MG63 (cell line): ENCODE measurements around the gene POMT2. TPM values are rescaled to one million over a fixed set of nuclear protein-coding genes. Genes with fewer than 3 reads are reported as not detected.
"Not testable (repeated sequence)": the region's sequence is repeated elsewhere in the genome, so short reads cannot be mapped to it uniquely, and the experiment has no call there.

Experiments used
- DNase-seq: peaks from one replicate; pipeline ENCODE4 v3.0.0-alpha.2; 2020
- H3K27me3 ChIP-seq: fragments of 250-450 bp; sonication (Bioruptor Pico); 2 replicates; pipeline ENCODE4 v1.5.1; 2020; ENCODE audit warnings: mild to moderate bottlenecking, moderate library complexity
- H3K36me3 ChIP-seq: fragments of 250-450 bp; sonication (Bioruptor Pico); 2 replicates; pipeline ENCODE4 v1.5.1; 2020; ENCODE audit warnings: mild to moderate bottlenecking, moderate library complexity
- H3K4me3 ChIP-seq: fragments of 250-450 bp; sonication (Bioruptor Pico); 2 replicates; pipeline ENCODE4 v1.5.1; 2020; ENCODE audit warnings: mild to moderate bottlenecking, moderate library complexity
- H3K9me3 ChIP-seq: fragments of 250-450 bp; sonication (Bioruptor Pico); 2 replicates; pipeline ENCODE4 v1.5.1; 2020; ENCODE audit warnings: mild to moderate bottlenecking, moderate library complexity
- total RNA-seq: library from RNA; depleted of rRNA; stranded (reverse); fragments of >200 nt; shearing (Covaris generic); gene quantifications from 2 replicates; pipeline ENCODE4 v1.2.3, GENCODE V29; 2014; ENCODE audit warnings: low replicate concordance

The POMT2 gene
- total RNA-seq, 1 experiment from 2014 or later, result 11.5 TPM

- H3K27me3 ChIP-seq, result no peaks in the 10 kb centered on the region
Measured at GRCh38 chr14:77335576-77335975, 14.9 kb upstream of the POMT2 start.

GRCh38 chr14:77329872-77330271, 9.2 kb upstream of the POMT2 start:
- H3K27me3 ChIP-seq, result no peaks in the 10 kb centered on the region
- H3K4me3 ChIP-seq, result no peak overlapping the region
- H3K9me3 ChIP-seq, result no peaks in the 10 kb centered on the region
- no peak for DNase-seq
- no peaks in the 10 kb centered on the region for H3K36me3 ChIP-seq

More at GRCh38 chr14:77335576-77335975, 14.9 kb upstream of the POMT2 start:
- H3K4me3 ChIP-seq, result no peak overlapping the region
- no peaks in the 10 kb centered on the region for H3K9me3 ChIP-seq
- H3K36me3 ChIP-seq, result no peaks in the 10 kb centered on the region
- no peak for DNase-seq

GRCh38 chr14:77327111-77327510, 6.4 kb upstream of the POMT2 start:
- DNase-seq, result no peak
- no peak overlapping the region for H3K4me3 ChIP-seq
- no peaks in the 10 kb centered on the region for H3K9me3 ChIP-seq

GRCh38 chr14:77325746-77326094, 5.0 kb upstream of the POMT2 start:
- H3K36me3 ChIP-seq, result no peaks in the 10 kb centered on the region
- no peak for DNase-seq
- no peaks in the 10 kb centered on the region for H3K9me3 ChIP-seq

More at GRCh38 chr14:77327111-77327510, 6.4 kb upstream of the POMT2 start:
- Histone ChIP-seq H3K27me3 (no peaks in the 10 kb centered on the region), H3K36me3 (no peaks in the 10 kb centered on the region)

GRCh38 chr14:77324816-77325745, 4.4 kb upstream of the POMT2 start:
- no peak for DNase-seq
- no peaks in the 10 kb centered on the region for H3K9me3 ChIP-seq
- H3K4me3 ChIP-seq, result no peak overlapping the region

More at GRCh38 chr14:77325746-77326094, 5.0 kb upstream of the POMT2 start:
- H3K27me3 ChIP-seq, result no peaks in the 10 kb centered on the region
- no peak overlapping the region for H3K4me3 ChIP-seq

DNA sequence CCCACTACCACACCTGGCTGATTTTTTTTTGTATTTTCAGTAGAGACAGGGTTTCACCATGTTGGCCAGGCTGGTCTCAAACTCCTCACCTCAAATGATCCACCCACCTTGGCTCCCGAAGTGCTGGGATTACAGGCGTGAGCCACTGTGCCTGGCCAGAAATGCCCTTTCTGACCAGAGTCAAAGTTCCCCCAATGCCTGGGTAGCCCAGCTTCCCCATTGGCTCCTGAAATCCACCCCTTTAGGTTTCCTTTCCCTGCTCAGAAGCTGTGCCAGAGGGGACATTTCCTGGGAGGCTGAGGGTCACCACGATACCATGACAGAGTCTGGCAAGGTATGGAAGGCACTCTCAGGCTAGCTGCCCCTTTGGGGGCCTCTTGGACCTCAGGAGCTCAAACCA, 3.6 kb upstream of the POMT2 start:
- no peaks in the 10 kb centered on the region for H3K36me3 ChIP-seq

More at GRCh38 chr14:77324816-77325745, 4.4 kb upstream of the POMT2 start:
- Histone ChIP-seq H3K36me3 (no peaks in the 10 kb centered on the region), H3K27me3 (no peaks in the 10 kb centered on the region)

DNA sequence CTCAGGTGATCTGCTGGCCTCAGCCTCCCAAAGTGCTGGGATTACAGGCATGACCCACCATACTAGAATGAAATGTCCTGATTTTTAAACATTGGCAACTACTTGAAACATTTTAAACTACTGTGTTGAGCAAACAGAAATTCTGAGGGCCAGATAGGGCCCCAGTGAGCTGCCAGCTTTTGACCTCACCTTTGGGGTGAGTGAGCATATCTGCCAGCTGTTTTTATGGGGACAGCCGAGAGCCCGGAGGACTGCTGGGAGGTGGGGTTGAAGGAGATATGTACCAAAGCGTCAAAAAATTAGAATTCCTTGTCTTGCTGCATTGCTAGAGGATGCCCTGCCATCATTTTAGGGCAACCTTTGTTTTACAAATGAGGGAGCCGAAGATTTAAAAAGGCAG, 2.9 kb upstream of the POMT2 start:
- DNase-seq, result no peak
- Histone ChIP-seq H3K36me3 (no peaks in the 10 kb centered on the region), H3K4me3 (no peak overlapping the region), H3K27me3 (no peaks in the 10 kb centered on the region), H3K9me3 (no peaks in the 10 kb centered on the region)

More for the DNA sequence above, 3.6 kb upstream of the POMT2 start:
- no peaks in the 10 kb centered on the region for H3K9me3 ChIP-seq
- no peaks in the 10 kb centered on the region for H3K27me3 ChIP-seq
- DNase-seq, result no peak
- H3K4me3 ChIP-seq, result no peak overlapping the region

DNA sequence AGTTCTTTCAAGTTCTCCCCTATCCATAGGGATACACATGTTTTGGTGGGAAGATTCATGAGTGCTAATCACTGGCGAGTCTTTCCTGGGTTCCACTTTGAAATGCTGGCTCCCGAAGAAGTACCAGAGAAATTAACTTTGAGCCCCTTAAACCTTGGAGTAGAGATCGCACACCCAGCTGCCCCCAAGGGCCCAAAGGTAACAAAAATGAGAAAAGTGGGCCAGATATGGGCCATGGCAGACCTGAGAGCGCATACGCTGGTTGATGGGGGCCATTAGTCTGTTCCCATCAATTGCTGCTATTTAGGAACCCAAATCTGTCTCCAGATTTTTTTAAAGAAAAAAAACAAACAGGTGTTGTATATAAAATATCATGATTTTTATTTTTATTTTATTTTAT, 2.3 kb upstream of the POMT2 start:
- DNase-seq, result no peak
- Histone ChIP-seq H3K36me3 (no peaks in the 10 kb centered on the region), H3K27me3 (no peaks in the 10 kb centered on the region), H3K4me3 (no peak overlapping the region), H3K9me3 (no peaks in the 10 kb centered on the region)

DNA sequence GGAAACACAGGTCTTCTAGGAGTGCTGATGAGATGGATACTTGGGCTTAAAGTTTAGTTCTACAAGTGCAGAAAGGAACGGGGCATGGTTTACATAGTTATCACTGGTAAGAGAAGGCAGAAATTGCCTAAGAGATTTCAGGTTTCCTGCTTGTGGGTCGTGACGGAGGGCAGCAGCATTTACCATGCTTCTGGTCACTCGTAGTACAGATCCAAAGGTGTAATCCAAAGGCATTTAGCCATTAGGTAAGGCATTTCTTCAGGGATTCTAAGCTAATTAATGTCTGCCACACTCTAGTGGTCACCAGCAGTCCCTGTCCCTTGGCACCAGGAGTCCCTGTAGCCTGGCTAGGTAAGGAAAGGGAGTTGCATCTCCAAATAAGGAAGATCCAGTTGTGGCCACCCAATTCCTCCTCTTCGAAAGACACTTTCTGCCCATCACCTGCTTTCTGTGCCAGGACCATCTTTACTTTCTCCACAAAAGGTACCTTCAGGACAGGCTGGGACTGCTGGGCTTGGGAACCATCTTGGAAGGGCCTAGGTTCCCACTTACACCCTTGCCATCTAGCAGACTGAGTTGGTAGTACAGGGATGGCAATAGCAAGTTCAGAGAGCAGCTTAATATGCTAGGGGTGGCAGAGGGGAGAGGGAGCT, 1.7 kb upstream of the POMT2 start:
- no peaks in the 10 kb centered on the region for H3K9me3 ChIP-seq
- no peaks in the 10 kb centered on the region for H3K36me3 ChIP-seq
- H3K27me3 ChIP-seq, result no peaks in the 10 kb centered on the region
- peak overlapping the region; percentile 88 for H3K4me3 ChIP-seq
- no peak for DNase-seq

DNA sequence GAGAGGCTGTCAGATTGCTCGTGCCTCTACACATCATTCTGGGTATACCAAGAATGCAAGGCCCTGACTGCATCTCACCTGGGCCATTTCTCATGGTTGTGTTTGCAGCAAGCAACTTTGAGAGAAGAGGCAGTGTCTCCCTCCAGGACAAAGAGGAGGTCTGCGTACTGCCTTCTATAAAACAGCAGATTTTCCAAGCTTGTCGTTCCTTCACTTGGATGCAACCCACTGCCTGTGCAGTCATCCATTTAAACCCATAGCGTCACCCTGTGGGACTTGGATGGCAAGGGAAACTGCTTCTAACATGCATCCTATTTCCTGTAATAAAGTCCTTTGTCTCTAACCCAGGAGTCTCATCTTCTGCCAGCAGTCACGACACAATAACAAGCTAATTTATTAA, 1.3 kb downstream of the POMT2 start:
- peak overlapping the region; percentile 88 for H3K4me3 ChIP-seq
- no peaks in the 10 kb centered on the region for H3K27me3 ChIP-seq

DNA sequence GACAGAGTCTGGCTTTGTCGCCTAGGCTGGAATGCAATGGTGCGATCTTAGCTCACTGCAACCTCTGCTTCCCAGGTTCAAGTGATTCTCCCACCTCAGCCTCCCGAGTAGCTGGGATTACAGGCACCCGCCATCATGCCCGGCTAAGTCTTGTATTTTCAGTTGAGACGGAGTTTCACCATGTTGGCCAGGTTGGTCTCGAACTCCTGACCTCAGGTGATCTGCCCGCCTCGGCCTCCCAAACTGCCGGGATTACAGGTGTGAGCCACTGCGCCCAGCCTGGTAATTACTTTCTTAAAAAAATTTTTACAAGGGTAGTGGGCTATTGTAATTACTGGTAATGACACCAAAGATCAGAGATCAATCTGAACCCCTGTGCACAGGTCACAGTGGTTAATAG, 1.9 kb downstream of the POMT2 start:
- H3K9me3 ChIP-seq, H3K36me3 ChIP-seq, H3K4me3 ChIP-seq, DNase-seq, H3K27me3 ChIP-seq: not testable (repeated sequence)

More for the DNA sequence above, 1.3 kb downstream of the POMT2 start:
- Histone ChIP-seq H3K9me3 (no peaks in the 10 kb centered on the region), H3K36me3 (no peaks in the 10 kb centered on the region)
- DNase-seq, result no peak

GRCh38 chr14:77318006-77318553, 2.6 kb downstream of the POMT2 start:
- Histone ChIP-seq H3K27me3 (no peaks in the 10 kb centered on the region), H3K4me3 (no peak overlapping the region), H3K9me3 (no peaks in the 10 kb centered on the region), H3K36me3 (no peaks in the 10 kb centered on the region)
- no peak for DNase-seq

DNA sequence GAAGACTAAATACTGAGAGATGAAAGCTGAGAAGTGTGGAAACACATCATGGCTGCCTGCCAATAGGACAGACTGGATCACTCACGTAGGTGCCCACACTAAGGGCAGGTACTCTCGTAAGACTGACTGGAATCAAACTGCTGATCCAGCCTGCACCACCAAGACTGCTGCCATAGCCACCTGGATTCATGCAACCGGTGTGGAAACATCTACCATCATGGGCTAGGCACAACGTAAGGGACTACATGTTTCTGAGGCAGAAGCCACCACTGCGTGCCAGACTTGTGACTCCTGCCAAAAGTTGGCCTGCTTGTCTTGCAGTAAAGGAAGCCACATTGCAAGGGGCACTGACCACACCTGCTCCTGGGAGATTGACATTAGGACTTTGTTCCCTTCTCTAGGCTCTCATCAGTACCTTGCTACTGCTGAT, 3.8 kb downstream of the POMT2 start:
- Histone ChIP-seq H3K36me3 (no peaks in the 10 kb centered on the region), H3K4me3 (no peak overlapping the region), H3K9me3 (no peaks in the 10 kb centered on the region), H3K27me3 (no peaks in the 10 kb centered on the region)
- no peak for DNase-seq

DNA sequence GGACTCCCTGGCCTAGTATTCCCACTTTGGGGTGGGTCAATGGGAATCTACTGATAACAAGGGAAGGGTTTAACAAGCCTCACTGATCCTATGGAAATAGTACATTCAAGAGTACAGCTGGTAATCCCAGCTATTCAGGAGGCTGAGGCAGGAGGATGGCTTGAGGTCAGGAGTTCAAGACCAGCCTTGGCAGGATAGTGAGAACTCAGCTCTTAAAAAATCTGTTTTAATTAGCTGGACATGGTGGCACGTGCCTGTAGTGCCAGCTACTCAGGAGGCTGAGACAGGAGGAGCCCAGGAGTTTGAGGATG, 4.5 kb downstream of the POMT2 start:
- Histone ChIP-seq H3K27me3 (no peaks in the 10 kb centered on the region), H3K9me3 (no peaks in the 10 kb centered on the region), H3K4me3 (no peak overlapping the region), H3K36me3 (no peaks in the 10 kb centered on the region)
- no peak for DNase-seq

DNA sequence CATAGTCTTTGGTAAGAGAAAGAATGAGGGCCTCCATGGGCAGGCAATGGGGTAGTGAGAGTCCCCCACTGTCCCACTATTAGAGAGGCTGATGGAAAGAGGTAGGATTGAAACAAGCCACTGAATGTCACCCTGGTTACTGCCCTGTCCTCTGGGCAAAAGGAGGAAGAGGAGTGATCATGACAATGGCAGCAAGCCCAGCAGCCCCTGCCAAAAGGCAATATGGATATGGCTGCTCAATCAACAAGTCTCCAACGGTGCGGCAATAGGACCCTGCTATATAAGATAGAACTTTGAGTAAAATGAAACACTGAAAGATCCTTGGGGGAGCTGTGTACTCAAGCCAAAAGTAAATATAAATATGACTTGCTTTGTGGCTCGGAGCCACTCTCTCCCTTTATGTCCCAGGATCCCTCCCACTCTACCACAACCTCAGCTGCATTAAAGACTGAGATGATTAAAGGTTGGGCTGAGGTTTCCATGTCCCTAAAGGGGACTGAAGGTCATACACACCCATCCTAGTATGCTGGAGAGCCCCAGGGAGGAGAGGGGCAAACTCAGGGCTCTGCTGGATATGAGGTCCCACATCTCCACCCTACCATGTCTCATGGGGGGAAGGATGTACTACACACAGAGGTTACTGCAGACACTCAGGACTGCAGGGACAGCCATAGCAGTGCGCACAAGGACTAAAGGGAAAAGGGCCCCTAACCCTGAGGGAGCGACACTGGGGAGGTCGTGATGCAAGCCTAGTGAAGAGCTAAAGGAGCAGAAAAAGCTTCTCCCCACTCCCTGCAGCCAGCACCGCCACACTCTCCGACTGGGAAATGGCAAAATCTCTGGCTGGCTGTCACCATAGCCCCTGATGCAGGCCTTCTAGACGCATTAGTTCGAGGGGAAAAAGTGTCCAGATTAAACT, 5.9 kb downstream of the POMT2 start:
- Histone ChIP-seq H3K4me3 (no peak overlapping the region), H3K27me3 (no peaks in the 10 kb centered on the region), H3K9me3 (no peaks in the 10 kb centered on the region), H3K36me3 (no peaks in the 10 kb centered on the region)
- DNase-seq, result no peak

DNA sequence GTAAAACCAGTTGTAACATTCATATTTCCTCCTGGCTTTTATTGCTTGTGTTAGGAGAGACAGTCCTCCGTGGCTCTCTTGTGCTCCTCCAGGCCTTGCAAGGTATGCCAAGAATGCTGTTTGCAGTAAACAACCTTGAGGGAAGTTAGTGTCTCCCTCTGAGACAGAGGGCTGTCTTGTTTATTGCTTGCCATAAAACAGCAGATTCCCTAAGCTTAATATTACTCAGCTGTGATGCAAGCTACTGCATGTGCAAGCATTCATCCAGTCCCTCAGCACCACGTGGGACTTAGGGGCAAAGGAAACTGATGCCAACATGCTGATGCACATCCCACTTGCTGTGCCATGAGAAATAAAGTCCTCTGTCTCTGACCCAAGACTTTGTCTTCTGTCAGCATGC, 6.6 kb downstream of the POMT2 start:
- H3K36me3 ChIP-seq, result no peaks in the 10 kb centered on the region
- no peaks in the 10 kb centered on the region for H3K27me3 ChIP-seq
- peak; percentile 75 for DNase-seq
- H3K4me3 ChIP-seq, result no peak overlapping the region
- no peaks in the 10 kb centered on the region for H3K9me3 ChIP-seq

DNA sequence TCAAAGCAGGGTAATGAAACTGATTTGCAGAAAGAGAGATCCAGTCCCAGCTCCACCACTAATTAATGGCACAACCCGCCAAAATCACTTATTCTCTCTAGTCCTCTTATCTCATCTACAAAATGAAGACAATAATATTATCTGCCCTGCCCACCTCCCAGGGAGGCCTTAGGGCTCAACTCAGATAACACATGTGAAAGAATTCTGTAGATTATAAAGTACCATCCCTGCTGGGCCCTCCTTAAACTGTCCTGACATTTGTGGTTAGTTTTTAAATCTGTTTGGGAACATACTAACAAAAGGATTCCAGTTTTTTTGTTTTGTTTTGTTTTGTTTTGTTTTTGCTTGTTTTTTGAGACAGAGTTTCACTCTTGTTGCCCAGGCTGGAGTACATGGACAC, 7.3 kb downstream of the POMT2 start:
- no peaks in the 10 kb centered on the region for H3K36me3 ChIP-seq
- no peak for DNase-seq
- H3K27me3 ChIP-seq, result no peaks in the 10 kb centered on the region
- H3K9me3 ChIP-seq, result no peaks in the 10 kb centered on the region
- H3K4me3 ChIP-seq, result no peak overlapping the region
